GM06990 (cell line): ENCODE results near the gene SMAD6.

ENCODE experiments used
- DNase-seq: peaks from one replicate; pipeline ENCODE4 v3.0.0-alpha.2; 2011; ENCODE audit not compliant: insufficient read length; ENCODE audit errors: extremely low read depth
- H3K27me3 ChIP-seq: replicated peaks from 2 replicates; pipeline ENCODE4 v1.6.0; 2011; ENCODE audit warnings: low read length; ENCODE audit not compliant: control insufficient read depth, insufficient read depth
- H3K36me3 ChIP-seq: 2 replicates; pipeline ENCODE4 v1.5.1; 2011; ENCODE audit warnings: low read length; ENCODE audit not compliant: control insufficient read depth, insufficient read depth
- H3K4me3 ChIP-seq: replicated peaks from 2 replicates; pipeline ENCODE4 v1.5.1; 2011; ENCODE audit warnings: low read depth, mild to moderate bottlenecking, control low read depth, low read length
- TF ChIP-seq, protein P1 (sequence below): IDR thresholded peaks from 2 replicates; pipeline ENCODE4 v1.5.1; 2011; ENCODE audit warnings: low read length, control low read depth, mild to moderate bottlenecking, inconsistent platforms; ENCODE audit not compliant: insufficient read depth, poor library complexity, severe bottlenecking

SMAD6 gene

DNA sequence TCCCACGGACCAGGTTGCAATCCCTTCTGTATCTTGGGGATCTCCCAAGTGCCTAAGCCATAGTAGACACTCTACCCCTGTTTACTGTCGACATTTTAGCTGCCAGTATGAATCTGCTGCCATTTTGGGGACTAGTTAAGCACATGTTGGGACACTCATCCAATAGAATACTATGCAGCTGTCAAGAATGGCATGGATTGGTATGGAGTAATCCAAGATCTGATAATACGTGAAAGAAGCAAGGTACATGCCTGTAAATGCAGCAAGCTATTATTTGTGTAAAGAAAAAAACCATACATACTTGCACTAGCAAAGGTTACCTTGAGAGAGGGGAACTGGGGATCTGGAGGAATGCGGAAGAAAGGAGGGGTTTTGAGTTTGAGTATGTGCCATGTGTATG lies 129.3 kb downstream of the SMAD6 start:
- TF ChIP-seq, protein P1, sequence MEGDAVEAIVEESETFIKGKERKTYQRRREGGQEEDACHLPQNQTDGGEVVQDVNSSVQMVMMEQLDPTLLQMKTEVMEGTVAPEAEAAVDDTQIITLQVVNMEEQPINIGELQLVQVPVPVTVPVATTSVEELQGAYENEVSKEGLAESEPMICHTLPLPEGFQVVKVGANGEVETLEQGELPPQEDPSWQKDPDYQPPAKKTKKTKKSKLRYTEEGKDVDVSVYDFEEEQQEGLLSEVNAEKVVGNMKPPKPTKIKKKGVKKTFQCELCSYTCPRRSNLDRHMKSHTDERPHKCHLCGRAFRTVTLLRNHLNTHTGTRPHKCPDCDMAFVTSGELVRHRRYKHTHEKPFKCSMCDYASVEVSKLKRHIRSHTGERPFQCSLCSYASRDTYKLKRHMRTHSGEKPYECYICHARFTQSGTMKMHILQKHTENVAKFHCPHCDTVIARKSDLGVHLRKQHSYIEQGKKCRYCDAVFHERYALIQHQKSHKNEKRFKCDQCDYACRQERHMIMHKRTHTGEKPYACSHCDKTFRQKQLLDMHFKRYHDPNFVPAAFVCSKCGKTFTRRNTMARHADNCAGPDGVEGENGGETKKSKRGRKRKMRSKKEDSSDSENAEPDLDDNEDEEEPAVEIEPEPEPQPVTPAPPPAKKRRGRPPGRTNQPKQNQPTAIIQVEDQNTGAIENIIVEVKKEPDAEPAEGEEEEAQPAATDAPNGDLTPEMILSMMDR: no peak
- DNase-seq: no peak
- Histone ChIP-seq H3K27me3 (no peaks in the 10 kb centered on the region), H3K36me3 (no peaks in the 10 kb centered on the region), H3K4me3 (no peak overlapping the region)

DNA sequence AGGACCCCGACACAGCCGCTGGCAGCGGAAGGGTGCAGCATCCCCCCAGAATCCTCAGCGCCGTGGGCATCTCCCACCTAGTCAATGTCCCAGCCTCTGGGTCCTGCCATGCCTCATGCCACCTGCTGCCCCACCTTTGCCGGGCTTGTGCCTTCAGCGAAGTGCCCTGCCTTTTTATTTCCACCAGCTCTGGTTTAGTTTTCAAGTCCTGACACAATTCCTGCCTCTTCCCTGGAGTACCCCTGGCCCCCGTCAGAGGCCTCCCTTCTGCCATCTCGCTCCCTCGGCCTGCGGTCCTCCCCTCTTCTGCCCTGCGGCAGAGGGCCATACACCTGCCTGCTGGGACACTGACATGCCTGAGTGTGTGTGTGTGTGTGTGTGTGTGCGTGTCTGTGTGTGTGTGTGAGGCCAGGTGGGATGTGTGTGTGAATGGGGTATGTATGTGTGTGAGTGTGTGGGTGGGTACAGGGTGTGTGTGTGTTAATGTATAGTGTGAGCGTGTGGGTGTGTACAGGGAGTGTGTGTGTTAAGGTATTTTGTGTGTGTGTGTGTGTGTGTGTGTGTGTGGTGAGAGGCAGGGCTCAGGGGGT lies 129.9 kb downstream of the SMAD6 start:
- no peaks in the 10 kb centered on the region for H3K27me3 ChIP-seq
- DNase-seq: no peak
- H3K36me3 ChIP-seq: no peaks in the 10 kb centered on the region
- TF ChIP-seq, protein P1: no peak
- no peak overlapping the region for H3K4me3 ChIP-seq
